Islet precursor cell (in vitro differentiated cells): ENCODE measurements around the gene APBB1IP.

Experiments
- DNase-seq: peaks from one replicate; pipeline ENCODE4 v3.0.0-alpha.2; 2018

Gene APBB1IP

DNA sequence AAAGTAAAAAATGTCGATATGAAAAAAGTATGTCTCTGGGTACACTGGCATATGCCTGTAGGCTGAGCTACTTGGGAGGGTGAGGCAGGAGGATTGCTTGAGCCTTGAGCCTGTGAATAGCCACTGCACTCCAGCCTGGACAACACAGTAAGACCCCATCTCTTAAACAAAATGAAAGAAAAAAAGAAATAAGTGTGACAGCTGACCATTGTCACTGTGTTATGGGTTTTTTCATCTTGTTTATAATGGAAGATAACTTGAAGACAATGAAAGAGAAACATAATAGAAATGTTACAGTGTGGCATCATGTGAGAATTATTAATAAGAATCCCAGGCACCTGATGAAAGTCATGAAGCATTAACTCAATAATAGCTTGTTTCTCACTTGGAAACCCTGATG lies 75.0 kb downstream of the APBB1IP start:
- no peak for DNase-seq

DNA sequence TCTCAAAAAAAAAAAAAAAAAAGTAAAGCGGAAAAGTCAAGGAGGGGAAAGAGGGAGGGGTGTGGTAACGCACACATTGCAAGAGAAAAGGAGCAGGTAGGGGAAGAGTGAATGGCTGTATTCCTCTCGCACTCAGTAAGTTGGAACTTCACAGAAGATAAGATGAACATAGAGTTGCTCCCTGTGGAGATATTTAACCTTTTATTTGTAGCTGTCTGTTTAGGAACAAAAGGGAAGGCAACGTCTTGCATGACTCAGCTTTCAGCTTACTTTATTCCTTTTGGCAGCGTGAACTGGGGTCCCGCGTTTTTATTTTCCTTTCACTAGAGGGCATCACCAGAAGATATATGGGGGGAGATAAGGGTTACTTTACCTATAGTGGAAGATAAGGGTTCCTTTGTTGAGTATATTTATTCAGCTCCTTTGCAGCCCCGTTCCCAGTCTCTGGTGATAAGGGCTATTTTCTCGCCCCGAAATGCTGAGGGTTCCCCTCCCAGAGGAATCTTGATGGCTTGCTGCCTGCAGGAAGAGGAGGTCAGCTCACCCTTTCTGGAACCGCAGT lies 78.5 kb downstream of the APBB1IP start:
- DNase-seq, result no peak

DNA sequence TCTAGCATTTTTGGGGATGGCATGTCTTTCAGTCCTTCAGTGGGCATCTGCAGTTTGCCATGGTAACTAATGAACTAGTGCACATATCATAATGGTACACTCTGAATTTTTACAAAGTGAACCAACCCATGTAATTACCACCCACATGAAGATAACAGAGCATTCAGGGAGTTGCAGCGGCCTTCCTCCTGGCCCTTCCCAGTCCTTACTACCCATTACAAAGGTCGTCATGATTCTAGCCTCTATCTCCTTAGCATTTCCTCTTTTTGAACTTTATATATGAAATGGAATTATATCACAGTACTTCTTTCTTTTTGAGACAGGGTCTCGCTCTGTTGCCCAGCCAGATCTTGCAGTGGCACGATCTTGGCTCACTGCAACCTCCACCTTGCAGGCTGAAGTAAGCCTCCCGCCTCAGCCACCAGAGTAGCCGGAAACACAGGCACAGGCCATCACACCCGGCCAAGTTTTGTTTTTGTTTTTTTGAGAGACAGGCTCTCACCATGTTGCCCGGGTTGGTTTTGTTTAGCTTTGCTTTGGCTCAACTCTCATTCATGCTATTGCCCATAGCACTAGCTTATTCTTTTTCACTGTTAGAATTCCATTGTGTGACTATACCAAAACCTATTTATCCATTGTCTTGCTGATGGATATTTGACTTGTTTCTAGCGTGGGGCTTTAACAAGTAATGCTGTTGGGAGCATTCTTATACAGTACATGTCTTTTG lies 79.2 kb downstream of the APBB1IP start:
- no peak for DNase-seq

DNA sequence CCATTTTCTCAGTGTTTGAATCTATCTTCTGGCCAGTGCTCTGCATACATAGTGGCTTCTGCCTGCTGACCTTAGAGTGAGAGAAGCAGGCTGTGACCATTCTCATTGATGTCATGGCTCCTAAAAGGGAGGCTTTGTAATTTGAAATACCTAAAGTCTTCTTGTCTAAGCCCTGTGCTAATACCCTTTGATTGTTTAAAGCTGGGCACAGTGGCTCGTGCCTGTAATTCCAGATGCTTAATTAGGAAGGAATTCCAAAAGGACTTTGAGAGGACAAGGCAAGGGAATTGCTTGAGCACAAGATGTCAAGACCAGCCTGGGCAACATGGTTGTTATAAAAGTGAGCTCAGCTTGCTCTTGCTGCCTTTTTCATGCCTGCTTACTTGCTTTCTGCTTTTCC lies 81.7 kb downstream of the APBB1IP start:
- no peak for DNase-seq

DNA sequence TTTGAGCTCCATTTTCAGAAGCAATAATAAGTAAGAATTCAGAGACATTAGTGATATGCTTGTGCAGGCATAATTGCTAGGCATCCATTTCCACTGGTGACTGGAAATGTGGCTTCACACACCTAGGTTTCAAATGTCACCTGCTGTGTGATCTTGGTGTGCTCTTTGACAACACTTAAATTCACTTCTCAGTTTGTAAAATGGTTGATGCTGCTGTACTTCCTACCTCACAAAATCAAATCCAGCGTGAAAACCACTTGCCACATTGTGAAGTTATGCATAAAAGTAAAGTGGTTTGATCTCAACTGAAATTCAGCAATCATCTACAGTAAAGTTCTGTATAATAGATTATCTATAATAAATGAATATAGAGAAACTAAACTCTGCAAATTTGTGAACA lies 82.4 kb downstream of the APBB1IP start:
- no peak for DNase-seq

DNA sequence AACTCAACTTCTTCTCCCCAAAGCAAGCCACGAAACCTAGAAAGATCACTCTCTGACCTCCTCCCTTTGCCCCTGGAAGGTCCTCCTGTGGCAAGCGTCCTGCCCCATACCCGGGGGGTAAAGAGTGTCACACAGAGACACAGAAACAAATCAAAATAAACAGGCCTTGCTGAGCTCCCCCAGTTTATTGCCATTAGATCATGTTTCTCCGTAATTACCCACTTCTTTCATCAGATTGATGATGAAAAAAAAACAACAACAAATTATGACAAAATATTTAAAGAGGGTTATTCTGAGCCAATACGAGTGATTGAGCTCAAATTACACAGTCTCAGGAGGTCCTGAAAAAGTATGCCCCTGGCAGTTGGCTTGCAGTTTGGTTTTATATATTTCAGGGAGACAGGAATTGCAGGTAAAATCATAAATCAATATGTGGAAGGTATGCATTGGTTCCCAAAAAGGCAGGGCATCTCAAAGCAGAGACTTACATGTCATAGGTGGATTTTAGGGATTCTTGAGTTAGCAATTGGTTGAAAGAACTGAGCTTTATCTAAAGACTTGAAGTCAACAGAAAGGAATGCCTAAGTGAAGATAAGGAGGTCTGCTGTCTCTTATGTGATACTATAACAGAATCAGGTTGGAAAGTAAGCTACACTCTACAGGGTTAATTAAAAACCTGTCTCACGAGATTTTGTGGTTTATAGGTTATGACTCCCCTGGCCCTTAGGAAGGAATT lies 86.2 kb downstream of the APBB1IP start:
- DNase-seq, result no peak

DNA sequence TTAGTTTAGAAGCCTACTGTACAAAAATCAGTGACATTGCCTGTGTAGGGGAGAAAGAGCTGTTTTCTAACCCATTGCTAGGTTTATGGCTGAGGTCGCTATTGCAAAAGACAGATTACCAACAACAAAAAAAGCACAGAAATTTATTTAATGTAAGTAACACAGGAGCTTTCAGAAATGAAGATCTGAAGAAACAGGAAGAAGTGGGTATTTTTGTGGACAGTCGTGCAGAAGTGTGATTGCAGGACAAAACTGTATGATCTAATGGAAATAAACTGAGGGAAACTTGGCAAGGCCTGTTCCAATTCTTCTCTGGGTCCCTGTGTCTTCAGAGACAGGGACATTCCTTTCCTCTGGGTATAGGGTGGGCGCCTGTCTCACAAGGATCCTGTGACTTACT lies 87.4 kb downstream of the APBB1IP start:
- DNase-seq, result no peak

DNA sequence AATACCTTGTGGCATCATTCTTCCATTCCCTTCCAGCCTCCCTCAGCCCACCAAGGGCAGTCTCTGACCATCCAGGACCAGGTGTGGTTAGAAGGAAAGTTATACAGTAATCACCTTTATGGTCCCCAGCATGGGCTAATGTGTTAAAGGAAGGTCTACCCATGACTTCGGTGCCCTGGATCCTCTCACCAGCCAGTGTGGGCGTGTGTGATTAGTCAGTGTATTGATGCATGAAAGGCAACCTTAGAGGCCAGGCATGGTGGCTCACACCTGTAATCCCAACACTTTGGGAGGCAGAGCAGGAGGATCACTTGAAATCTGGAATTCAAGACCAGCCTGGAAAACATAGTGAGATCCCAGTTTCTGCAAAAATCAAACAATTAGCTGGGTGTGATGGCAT lies 88.9 kb downstream of the APBB1IP start:
- no peak for DNase-seq

DNA sequence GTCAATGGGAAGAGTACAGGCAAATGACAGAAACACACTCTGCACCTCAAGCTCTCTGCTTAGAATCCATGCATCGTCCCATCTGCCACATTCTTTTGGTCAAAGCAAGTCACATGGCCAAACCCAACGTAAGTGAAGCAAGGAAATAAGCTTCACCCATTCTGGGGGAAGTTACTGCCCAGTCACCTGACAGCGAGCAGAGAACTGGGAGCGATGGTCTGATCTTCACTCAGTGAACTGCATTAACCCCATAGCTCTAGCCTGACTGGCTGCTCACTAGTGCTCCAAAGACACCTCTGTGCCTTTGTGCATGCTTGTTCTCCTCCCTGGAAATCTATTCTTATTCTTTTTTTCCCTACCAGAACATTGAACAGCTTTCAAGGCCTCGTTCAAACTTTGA lies 89.9 kb downstream of the APBB1IP start:
- DNase-seq, result no peak

DNA sequence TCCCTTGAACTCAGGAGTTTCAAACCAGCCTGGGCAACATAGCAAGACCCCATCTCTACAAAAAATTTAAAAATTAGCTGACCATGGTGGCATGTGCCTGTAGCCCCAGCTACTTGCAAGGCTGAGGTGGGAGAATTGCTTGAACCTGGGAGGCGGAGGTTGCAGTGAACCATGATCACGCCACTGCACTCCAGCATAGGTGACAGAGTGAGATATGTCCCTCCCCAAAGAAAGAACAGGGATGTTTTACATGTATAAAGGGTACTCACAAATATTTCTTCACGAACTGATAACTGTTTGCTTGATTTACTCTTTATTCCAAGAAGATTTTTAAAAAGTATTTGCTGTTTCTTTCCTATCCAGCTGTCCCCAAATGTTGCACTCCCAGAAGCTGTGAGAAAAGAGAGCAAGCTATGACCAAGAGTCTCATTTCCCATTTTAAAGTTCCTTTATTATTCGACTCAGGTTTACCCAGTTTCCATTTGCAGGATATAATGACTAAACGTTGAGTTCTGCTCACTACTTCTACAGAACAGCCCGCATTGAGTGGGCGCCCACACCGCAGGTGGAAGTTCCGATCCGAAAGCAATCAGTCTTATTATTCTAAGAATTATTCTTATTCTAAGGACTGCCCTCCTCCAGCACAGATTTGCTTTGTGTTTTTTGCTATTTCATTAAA lies 90.7 kb downstream of the APBB1IP start:
- no peak for DNase-seq

DNA sequence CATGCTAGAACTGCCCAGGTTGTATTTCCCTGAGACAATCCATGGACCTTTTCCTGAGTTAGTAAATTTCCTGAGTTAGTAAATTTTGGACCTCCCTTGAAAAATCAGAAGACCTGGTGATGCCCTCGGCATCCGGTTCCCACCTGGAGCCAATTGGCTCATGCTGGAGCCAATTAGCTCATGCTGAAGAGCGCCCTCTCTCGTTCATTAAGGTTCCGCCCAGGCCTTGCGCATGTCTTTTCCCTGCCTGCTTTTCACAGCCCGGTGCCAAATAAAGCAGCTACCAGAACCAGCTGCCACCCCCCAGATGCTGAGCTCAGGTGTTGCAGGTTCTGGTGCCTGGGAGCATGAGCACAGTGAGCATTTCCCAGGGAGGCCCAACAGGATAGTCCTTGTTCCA lies 96.2 kb downstream of the APBB1IP start:
- DNase-seq, result no peak

DNA sequence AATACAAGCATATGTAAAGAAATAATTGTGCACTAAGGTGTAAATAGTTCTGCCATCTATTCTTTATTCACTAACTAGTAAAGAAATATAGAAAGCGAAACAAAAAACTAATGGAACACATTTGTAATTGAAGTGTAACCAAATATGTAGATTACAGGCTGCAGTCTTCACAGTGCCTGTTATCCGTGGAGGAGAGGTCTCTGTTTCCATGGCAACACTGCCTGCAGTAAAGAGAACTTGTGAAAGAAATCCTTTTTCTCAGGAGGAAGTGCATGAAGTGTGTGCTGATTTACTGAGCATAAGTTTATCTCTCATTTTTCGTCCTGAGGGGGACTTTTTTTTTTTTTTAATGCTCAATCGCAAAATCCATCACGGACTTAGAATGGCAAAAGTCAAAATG lies 102.5 kb downstream of the APBB1IP start:
- no peak for DNase-seq

DNA sequence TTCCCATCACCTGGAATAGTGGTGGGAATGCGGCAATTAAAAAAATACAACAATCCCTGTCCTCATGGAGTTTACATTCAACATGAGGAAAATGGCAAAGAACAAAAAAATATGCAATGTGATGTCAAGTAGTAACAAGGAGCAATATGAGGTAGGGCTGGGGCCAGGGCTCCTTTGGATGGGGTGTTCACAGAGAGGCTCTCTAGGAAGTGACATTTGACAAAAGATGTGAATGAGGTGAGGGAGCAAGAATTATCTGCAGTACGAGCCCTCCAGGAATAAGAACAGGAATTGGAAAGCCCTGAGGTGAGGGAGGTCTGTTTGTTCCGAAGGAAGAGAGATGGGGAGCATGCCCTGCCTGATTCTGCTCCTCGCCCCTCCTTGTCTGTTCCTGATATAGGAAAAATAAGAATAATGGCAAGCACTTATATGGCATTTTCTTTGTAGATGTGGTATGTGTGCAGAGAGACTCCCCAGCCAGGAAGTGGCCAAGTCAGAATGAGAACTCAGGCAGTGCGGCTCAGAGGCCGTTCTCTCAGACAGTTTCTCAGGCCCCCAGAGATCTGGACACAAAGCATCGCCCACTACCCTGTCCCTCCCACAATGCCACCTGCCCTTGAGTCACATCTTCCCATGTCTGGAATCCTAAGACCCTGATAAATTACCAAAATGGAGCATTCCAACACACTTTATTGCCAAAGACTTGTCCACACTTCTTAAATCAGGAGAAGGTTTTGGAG lies 105.6 kb downstream of the APBB1IP start:
- DNase-seq, result no peak

DNA sequence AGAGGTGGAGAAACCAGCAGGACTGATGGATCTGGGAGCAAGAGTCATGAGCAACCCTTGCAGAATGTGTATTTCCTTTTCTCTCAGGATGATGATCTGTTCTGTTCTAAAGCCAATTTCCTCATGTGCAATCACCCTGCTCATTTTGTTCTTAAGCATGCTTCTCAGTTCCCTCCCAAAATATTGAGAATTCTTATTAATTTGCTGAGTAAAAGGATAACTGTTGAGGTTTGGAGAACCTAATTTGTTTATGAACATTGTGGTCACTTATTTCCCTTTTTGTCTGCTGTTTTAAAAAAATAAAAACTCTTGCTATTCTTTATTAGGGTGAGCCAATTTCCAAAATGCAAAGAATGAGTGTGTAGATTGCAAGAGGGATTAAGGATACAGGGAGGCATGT lies 106.8 kb downstream of the APBB1IP start:
- no peak for DNase-seq

DNA sequence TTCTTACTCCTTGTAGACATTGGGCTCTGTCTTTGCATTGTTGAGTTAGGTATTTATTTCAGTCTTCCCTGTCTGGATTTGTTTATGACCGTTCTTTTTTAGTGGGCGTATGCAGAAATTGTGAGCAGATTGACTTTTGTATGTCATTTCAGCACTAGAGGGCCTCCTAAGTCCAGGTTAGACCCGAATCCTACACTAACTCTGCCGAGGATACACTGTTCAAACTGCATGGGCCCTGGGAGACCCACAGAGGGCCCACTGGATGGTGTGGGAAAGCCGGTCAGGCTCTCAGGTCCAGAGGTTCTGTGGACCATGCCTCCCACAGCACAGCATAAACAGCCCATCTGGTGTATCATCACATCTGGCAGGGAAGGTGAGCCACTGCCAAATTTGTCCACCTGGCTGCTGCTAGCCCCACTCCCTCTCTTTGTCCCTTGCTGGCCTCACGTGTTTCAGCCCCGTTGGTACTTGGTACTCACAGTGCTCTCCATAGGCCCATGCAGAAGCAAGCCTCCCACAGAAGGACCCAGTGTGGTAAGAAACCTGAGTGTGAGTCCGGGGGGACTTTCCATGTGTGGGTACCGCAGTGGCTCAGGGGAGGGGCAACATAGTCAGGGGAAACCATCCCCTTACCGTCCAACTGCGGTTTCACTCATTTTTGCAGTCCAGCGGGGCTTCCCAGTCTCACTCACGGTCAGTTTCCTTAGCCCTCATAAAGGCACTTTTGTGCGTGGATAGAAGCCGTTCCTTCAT lies 112.8 kb downstream of the APBB1IP start:
- no peak for DNase-seq

DNA sequence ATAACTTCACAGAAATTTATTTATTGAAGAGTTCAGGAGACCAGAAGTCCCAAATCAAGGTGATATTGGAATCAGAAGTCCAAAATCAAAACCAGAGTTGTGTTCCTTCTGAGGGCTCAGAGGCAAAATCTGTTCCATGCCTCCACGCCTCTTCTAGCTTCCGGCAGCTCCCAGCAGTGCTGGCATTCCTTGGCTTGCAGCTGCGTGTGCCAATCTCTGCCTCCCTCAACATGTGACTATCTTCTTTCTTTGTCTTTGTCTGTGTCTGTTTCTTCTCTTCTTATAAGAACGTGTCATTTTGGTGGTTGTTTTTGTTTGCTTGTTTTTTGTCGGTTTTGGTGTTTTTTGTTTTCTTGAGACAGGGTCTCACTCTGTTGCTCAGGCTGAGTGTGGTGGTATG lies 116.1 kb downstream of the APBB1IP start:
- DNase-seq, result no peak

DNA sequence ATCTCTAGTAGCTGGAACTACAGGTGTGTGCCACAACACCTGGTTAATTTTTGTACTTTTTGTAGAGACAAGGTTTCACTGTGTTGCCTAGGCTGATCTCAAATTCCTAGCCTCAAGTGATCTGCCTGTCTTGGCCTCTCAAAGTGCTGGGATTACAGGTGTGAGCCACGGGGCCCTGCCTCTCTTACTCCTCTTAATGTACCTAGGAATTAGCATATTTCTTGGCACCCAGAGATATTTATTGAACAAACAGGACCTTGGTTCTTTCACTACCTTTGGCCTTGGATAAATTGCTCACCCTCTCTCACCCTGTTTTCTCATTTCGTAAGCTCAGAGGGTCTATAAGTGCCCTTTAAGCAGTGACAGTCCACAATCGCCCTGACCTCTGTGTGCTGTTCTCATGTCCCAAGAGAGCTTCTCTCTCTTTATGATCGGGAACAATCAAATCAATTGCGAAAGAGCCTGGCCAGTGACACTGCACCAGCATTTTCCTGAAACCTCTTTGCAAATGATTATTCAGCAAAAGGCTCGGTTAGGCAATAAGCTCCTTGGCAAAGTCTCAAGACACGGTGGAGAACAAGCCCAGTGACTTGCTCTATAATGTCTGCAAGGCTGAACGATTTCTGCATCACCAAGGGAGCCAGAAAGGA lies 117.7 kb downstream of the APBB1IP start:
- DNase-seq, result no peak

DNA sequence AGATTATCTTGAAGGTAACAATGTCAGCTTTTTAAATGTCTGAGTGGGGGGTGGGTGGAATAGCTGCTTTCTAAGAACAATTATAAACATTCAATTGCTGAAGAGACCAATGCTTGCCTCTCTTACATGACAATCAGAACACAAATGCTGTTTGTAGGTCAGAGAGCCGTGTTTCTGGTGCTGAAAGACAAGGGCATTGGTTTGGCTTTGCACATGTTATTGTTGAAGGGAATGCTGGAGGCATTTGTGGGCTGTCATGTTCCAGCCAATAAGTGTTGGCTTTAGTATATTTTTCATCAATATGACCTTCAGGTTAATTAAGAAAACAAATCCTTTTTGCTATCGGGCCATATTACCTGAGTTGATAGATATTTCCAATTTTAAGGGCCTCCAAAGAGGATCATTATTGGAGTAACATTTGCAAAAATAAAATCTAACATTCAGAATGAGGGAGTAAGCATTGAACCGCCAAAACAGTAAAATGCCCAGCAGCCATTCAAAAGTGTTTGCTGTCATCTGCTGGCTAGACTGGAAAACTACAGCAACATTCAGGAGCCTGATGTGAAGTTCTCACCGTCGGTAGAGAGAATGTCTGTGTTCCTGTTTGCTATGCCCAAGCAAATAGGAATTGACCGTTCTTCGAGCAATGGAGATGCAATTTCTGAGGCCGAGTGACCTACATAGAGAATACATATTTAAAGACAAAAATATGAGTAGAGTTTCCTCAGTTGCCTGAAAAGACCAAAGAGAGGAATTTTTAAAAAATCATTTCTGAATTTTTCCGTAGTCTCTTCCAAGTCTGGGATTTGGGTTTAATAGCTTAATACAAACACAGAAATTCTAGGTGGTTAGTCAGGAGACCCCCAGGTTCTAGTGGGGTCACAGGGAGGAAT lies 118.9 kb downstream of the APBB1IP start:
- peak; percentile 72 for DNase-seq

DNA sequence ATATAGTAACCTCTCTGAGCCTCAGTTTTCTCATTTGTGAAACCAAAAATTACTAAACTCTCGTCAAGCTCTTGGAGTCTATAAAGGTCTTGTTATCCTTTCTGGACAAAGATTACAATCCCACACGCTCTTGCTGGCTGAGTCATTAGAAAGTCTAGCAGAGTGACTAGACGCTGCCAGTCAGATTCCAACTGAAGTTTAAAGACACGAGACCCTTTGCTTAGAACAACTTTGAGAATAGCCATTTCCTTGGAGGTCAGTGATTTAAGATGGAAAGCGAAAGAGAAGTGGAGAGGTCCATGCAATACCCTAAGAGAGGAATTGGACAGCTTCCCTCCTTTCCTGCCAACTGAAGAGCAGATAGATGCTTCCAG lies 119.5 kb downstream of the APBB1IP start:
- no peak for DNase-seq

DNA sequence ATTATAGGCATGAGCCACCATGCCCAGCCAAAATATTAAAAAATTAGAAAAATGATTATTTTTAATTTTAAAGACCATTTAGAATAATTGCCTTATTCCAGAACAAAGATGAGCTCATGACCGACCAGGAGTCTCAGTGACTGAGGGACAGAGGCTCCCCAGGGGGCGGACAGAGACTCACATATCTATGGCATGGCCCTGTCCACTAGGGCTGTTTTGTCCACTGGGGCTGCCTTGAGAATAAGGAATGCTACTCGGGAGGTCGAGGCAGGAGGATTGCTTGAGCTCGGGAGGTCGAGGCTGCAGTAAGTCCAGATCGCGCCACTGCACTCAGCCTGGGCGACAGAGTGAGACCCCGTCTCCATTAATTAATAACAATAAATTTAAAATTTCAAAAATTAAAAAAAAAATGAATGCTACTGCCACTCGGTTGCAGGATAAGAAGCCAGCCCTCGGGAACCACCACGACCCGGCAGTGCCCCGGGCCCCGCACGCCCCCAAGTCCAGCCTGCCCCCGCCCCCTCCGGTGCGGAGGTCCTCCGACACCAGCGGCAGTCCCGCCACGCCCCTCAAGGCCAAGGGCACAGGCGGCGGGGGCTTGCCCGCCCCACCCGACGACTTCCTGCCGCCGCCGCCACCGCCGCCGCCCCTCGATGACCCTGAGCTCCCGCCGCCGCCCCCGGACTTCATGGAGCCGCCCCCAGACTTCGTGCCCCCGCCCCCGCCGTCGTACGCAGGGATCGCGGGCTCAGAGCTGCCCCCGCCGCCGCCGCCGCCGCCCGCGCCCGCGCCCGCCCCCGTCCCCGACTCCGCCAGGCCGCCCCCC lies 128.6 kb downstream of the APBB1IP start:
- DNase-seq, result peak; percentile 66
